SK-N-SH (cell line): ENCODE results near the gene UBN1. TPM values are rescaled to one million over a fixed set of nuclear protein-coding genes. Genes with fewer than 3 reads are reported as not detected.

Source experiments
- CTCF ChIA-PET: fragments of 300-600, 350-600 bp; formaldehyde crosslinking; extraction: SDS; loops from one replicate; lab custom pipeline; 2021; lab: Yijun Ruan, JAX
- POLR2A ChIA-PET: fragments of 350-600 bp; sonication (Branson Sonifier 250); formaldehyde crosslinking; extraction: SDS; loops from one replicate; lab custom pipeline; 2020; ENCODE audit warnings: antibody characterized with exemption, inconsistent platforms; lab: Yijun Ruan, JAX
- DNase-seq: peaks from one replicate; pipeline ENCODE4 v3.0.0; 2012
- H2AFZ ChIP-seq: fragments of 200-600 bp; sonication (generic); 2 replicates; pipeline ENCODE4 v1.8.1; 2016; ENCODE audit warnings: antibody characterized with exemption, mild to moderate bottlenecking, low read depth
- H3F3A ChIP-seq: fragments of 200-600 bp; sonication (generic); replicated peaks from 2 replicates; pipeline ENCODE3; 2016; ENCODE audit warnings: antibody characterized with exemption, mild to moderate bottlenecking; ENCODE audit not compliant: insufficient read depth
- H3K27ac ChIP-seq, 2 experiments: fragments of 200-500 bp in 1 of 2; fragments of 200-600 bp in 1 of 2; sonication (Bioruptor generic) in 1 of 2; sonication (generic), shearing (Covaris generic) in 1 of 2; 2 replicates each; pipeline versions ENCODE4 v1.5.1 to v1.6.1; 2014 to 2016; ENCODE audit warnings: low read depth in 2 of 2, inconsistent platforms in 1 of 2, low read length in 1 of 2, mild to moderate bottlenecking in 1 of 2, mixed read lengths in 1 of 2
- H3K27me3 ChIP-seq: fragments of 200-600 bp; sonication (generic), shearing (Covaris generic); 2 replicates; pipeline ENCODE4 v1.6.1; 2016; ENCODE audit warnings: mixed run types; ENCODE audit not compliant: insufficient read depth
- H3K36me3 ChIP-seq, 2 experiments: fragments of 200-500 bp in 1 of 2; fragments of 200-600 bp in 1 of 2; sonication (Bioruptor generic) in 1 of 2; sonication (generic) in 1 of 2; replicated peaks in 1 of 2; 2 replicates each; pipeline versions ENCODE3 to v1.5.1; 2014 to 2016; ENCODE audit warnings: low read length in 1 of 2, mild to moderate bottlenecking in 1 of 2; ENCODE audit not compliant: insufficient read depth in 2 of 2, control insufficient read depth in 1 of 2
- H3K4me1 ChIP-seq, 2 experiments: fragments of 200-500 bp in 1 of 2; fragments of 200-600 bp in 1 of 2; sonication (Bioruptor generic) in 1 of 2; sonication (generic), shearing (Covaris generic) in 1 of 2; 2 replicates each; pipeline versions ENCODE4 v1.5.1 to v1.6.1; 2014 to 2016; ENCODE audit warnings: low read depth in 1 of 2, low read length in 1 of 2, mixed run types in 1 of 2; ENCODE audit not compliant: insufficient read depth in 2 of 2, control insufficient read depth in 1 of 2
- H3K4me2 ChIP-seq: fragments of 200-600 bp; sonication (generic), shearing (Covaris generic); 2 replicates; pipeline ENCODE4 v1.6.1; 2017; ENCODE audit warnings: mixed run types
- H3K4me3 ChIP-seq, 2 experiments: fragments of 200-500 bp in 1 of 2; fragments of 200-600 bp in 1 of 2; sonication (Bioruptor generic) in 1 of 2; sonication (generic), shearing (Covaris generic) in 1 of 2; 2 replicates each; pipeline versions ENCODE4 v1.5.1 to v1.8.1; 2014 to 2016; ENCODE audit warnings: low read depth in 2 of 2, inconsistent platforms in 1 of 2, low read length in 1 of 2, mild to moderate bottlenecking in 1 of 2, mixed read lengths in 1 of 2, moderate library complexity in 1 of 2
- H3K79me2 ChIP-seq: fragments of 200-600 bp; sonication (generic); 2 replicates; pipeline ENCODE4 v1.8.1; 2017; ENCODE audit warnings: mild to moderate bottlenecking; ENCODE audit not compliant: insufficient read depth
- H3K9ac ChIP-seq: fragments of 200-600 bp; sonication (generic); 2 replicates; pipeline ENCODE4 v1.6.1; 2017; ENCODE audit warnings: mixed run types
- H3K9me2 ChIP-seq: fragments of 200-600 bp; sonication (generic); 2 replicates; pipeline ENCODE4 v1.6.1; 2017; ENCODE audit warnings: mixed run types
- H3K9me3 ChIP-seq: fragments of 200-600 bp; sonication (generic); 2 replicates; pipeline ENCODE4 v1.6.1; 2017; ENCODE audit warnings: mixed run types, mild to moderate bottlenecking, moderate library complexity
- H4K20me1 ChIP-seq: fragments of 200-600 bp; sonication (generic); 2 replicates; pipeline ENCODE4 v1.6.1; 2017; ENCODE audit warnings: mild to moderate bottlenecking, mixed run types; ENCODE audit not compliant: insufficient read depth
- FOXJ3 ChIP-seq: sonication (generic); formaldehyde crosslinking; IDR thresholded peaks from 2 replicates; pipeline ENCODE4 v1.5.1; 2020; ENCODE audit warnings: mild to moderate bottlenecking, missing genetic modification reagents
- FOXM1 ChIP-seq: IDR thresholded peaks from 2 replicates; pipeline ENCODE4 v1.4.0; 2012; ENCODE audit warnings: low read depth, mild to moderate bottlenecking
- JUND ChIP-seq: IDR thresholded peaks from 2 replicates; pipeline ENCODE4 v1.4.0; 2012
- MXI1 ChIP-seq: IDR thresholded peaks from 2 replicates; pipeline ENCODE4 v1.6.1; 2012; ENCODE audit warnings: mild to moderate bottlenecking, low read depth, low read length, improper control_type of control experiment
- RAD21 ChIP-seq: IDR thresholded peaks from 2 replicates; pipeline ENCODE4 v1.6.1; 2012; ENCODE audit warnings: mild to moderate bottlenecking, low read length
- RXRA ChIP-seq: IDR thresholded peaks from 2 replicates; pipeline ENCODE4 v1.4.0; 2012; ENCODE audit warnings: low read depth, mild to moderate bottlenecking, borderline replicate concordance
- SIN3A ChIP-seq: IDR thresholded peaks from 2 replicates; pipeline ENCODE4 v1.6.1; 2012; ENCODE audit warnings: low read depth, mild to moderate bottlenecking, low read length, moderate library complexity, borderline replicate concordance
- SMC3 ChIP-seq: IDR thresholded peaks from 2 replicates; pipeline ENCODE4 v1.6.1; 2012; ENCODE audit warnings: low read depth, low read length, improper control_type of control experiment
- TAF1 ChIP-seq: IDR thresholded peaks from 2 replicates; pipeline ENCODE4 v1.6.1; 2012; ENCODE audit warnings: low read depth, mild to moderate bottlenecking, low read length, moderate library complexity, borderline replicate concordance
- TEAD4 ChIP-seq: IDR thresholded peaks from 2 replicates; pipeline ENCODE4 v1.4.0; 2012; ENCODE audit warnings: mild to moderate bottlenecking, borderline replicate concordance; ENCODE audit not compliant: insufficient read depth
- WGBS: methylation state at CpG from one replicate; pipeline ENCODE4 v1.1.6; 2017; ENCODE audit warnings: low lambda C conversion rate; 5-methylcytosine and 5-hydroxymethylcytosine counted together
- polyA plus RNA-seq, 3 experiments: library from polyadenylated mRNA; depleted of rRNA; stranded (reverse); fragments of >200 nt; gene quantifications; 2 replicates each; pipeline ENCODE4 v1.2.3, GENCODE V29; 2012
- TF ChIP-seq, protein P1 (sequence below): IDR thresholded peaks from 2 replicates; pipeline ENCODE4 v1.4.0; 2012; ENCODE audit warnings: low read depth, borderline replicate concordance

UBN1 gene
- polyA plus RNA-seq, 1 of the 3 experiments (the other 2 are of a cell fraction): 10.9 TPM

DNA sequence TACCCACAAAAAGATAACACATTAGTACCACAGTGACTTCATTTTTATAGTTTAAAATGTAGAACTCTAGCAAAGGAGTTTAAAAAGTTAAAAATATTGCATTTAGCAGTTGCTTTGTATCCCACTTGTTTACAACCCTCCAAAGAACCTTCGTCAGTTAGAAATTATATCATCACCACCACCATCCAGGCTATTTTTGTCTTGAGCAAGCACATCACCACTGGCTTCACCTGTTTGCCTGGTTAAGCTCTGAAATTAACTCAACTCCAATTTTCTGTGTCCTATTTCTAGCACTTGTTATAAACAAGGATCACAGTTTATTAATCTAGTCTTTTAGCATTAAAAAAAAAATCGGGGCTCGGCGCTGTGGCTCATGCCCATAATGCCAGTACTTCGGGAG, 6.3 kb upstream of the UBN1 start:
- Histone ChIP-seq H3K9ac (no peak overlapping the region), H3K27me3 (no peaks in the 10 kb centered on the region), H3K4me1 (peaks cover 5 to 9% of the 10 kb centered on the region in 2 experiments; a peak in 3 of 4 replicates), H2AFZ (no peak overlapping the region), H3K27ac (no peak overlapping the region), H3K4me2 (no peak overlapping the region), H3K9me3 (no peaks in the 10 kb centered on the region), H3K79me2 (peaks cover 69% of the 10 kb centered on the region), H3K4me3 (no peak overlapping the region), H4K20me1 (peaks cover 28% of the 10 kb centered on the region), H3K9me2 (no peaks in the 10 kb centered on the region), H3F3A (peaks cover 7% of the 10 kb centered on the region), H3K36me3 (peaks cover 52 to 54% of the 10 kb centered on the region in 2 experiments)
- DNase-seq: no peak
- TF ChIP-seq FOXJ3 (CRISPR knock-in tag): no peak
- TF ChIP-seq RAD21: no peak
- no peak for TF ChIP-seq RXRA
- no peak for TF ChIP-seq FOXM1
- TF ChIP-seq SMC3: no peak
- TF ChIP-seq, protein P1, sequence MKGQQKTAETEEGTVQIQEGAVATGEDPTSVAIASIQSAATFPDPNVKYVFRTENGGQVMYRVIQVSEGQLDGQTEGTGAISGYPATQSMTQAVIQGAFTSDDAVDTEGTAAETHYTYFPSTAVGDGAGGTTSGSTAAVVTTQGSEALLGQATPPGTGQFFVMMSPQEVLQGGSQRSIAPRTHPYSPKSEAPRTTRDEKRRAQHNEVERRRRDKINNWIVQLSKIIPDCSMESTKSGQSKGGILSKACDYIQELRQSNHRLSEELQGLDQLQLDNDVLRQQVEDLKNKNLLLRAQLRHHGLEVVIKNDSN: no peak
- no peak for TF ChIP-seq SIN3A
- ChIA-PET CTCF (interaction anchor here (0.7 kb wide), 1 partner anchor 115 kb away, joined by 3 read pairs; no protein-coding TSS in a partner anchor), POLR2A (no interaction called here)
- WGBS: 80% methylated on average over 5 of the region's 5 CpGs

DNA sequence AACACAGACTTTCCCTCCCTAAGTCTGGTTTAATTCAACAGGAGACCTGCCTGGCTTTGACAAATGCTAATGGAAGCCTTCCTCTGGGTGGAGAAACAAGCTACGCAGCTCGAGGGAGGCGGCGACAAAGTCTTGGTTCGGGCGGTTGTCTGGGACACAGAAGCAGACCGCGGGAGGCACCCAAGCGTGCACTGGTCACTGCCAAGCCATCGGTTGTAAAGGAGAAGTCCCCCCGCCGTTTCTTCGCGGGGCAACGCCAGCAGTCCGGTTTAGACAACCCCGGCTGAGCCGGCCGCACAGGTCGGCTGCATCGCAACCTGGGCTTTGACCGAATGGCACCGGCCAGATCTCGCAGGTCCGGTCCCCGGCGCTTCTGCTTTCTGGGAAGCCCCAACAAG, 779 bp upstream of the UBN1 start:
- ChIA-PET POLR2A (no interaction called here), CTCF (interaction anchor here (1.3 kb wide), 1 partner anchor 10 kb away, joined by 3 read pairs; no protein-coding TSS in a partner anchor)
- Histone ChIP-seq H3K27ac (peak overlapping the region; percentile 74 to 84), H3K4me2 (peak overlapping the region; percentile 89), H3K9ac (peak overlapping the region; percentile 93), H3F3A (no peaks in the 10 kb centered on the region), H3K27me3 (no peaks in the 10 kb centered on the region), H3K4me1 (peaks cover 12 to 26% of the 10 kb centered on the region in 2 experiments; a peak in 3 of 4 replicates), H2AFZ (no peak overlapping the region; the same call in 1 of the 2 replicates), H3K9me2 (no peaks in the 10 kb centered on the region), H4K20me1 (peaks cover 60% of the 10 kb centered on the region), H3K9me3 (no peaks in the 10 kb centered on the region), H3K79me2 (peaks cover 91% of the 10 kb centered on the region), H3K36me3 (peaks cover 24 to 32% of the 10 kb centered on the region in 2 experiments), H3K4me3 (peak overlapping the region; percentile 81 to 89)
- WGBS: 0% methylated on average over 6 of the region's 27 CpGs
- TF ChIP-seq TEAD4: no peak
- TF ChIP-seq TAF1: peak; percentile 31; the same call in 1 of the 2 replicates
- TF ChIP-seq SIN3A: peak; percentile 33; the same call in 1 of the 2 replicates
- no peak for TF ChIP-seq JUND
- 0 out of 2 replicates have a peak, but pooled peaks have one; percentile 33 for TF ChIP-seq MXI1
- DNase-seq: peak; percentile 42
